HFF-Myc (cell line): Measurements from ENCODE around the gene A4GALT.
"Not testable (repeated sequence)": the region's sequence is repeated elsewhere in the genome, so short reads cannot be mapped to it uniquely, and the experiment has no call there.

Experiments used
- DNase-seq: peaks from one replicate; pipeline ENCODE4 v3.0.0-alpha.2; 2011; ENCODE audit warnings: low read depth; ENCODE audit errors: extremely low read depth
- H3K4me3 ChIP-seq: replicated peaks from 2 replicates; pipeline ENCODE4 v1.5.1; 2011; ENCODE audit warnings: low read depth, mild to moderate bottlenecking, control low read depth, low read length
- CTCF ChIP-seq: IDR thresholded peaks from 2 replicates; pipeline ENCODE4 v1.5.1; 2012; ENCODE audit warnings: mild to moderate bottlenecking, low read depth, low read length, control low read depth; ENCODE audit errors: missing control alignments

The A4GALT gene

GRCh38 chr22:42752912-42753311, 32.2 kb upstream of the A4GALT start:
- no peak overlapping the region for H3K4me3 ChIP-seq
- no peak for DNase-seq
- TF ChIP-seq CTCF, result no peak

- no peak overlapping the region for H3K4me3 ChIP-seq
- DNase-seq, result no peak
- TF ChIP-seq CTCF, result no peak
These were observed 31.6 kb upstream of the A4GALT start for GRCh38 chr22:42752230-42752746.

GRCh38 chr22:42750421-42750820, 29.8 kb upstream of the A4GALT start:
- not testable (repeated sequence) for H3K4me3 ChIP-seq, DNase-seq

- DNase-seq, result no peak
These were observed 27.2 kb upstream of the A4GALT start for GRCh38 chr22:42747701-42748513.

GRCh38 chr22:42745118-42745517, 24.4 kb upstream of the A4GALT start:
- no peak for DNase-seq
- H3K4me3 ChIP-seq, result no peak overlapping the region
- TF ChIP-seq CTCF, result no peak

More at GRCh38 chr22:42747701-42748513, 27.2 kb upstream of the A4GALT start:
- H3K4me3 ChIP-seq, result no peak overlapping the region
- TF ChIP-seq CTCF, result no peak

GRCh38 chr22:42743501-42743991, 22.9 kb upstream of the A4GALT start:
- no peak for DNase-seq
- no peak for TF ChIP-seq CTCF

GRCh38 chr22:42742940-42743339, 22.3 kb upstream of the A4GALT start:
- no peak for TF ChIP-seq CTCF
- no peak overlapping the region for H3K4me3 ChIP-seq
- DNase-seq, result no peak

More at GRCh38 chr22:42743501-42743991, 22.9 kb upstream of the A4GALT start:
- H3K4me3 ChIP-seq, result no peak overlapping the region

GRCh38 chr22:42740320-42740719, 19.6 kb upstream of the A4GALT start:
- not testable (repeated sequence) for DNase-seq, H3K4me3 ChIP-seq
